ENCODE measurements around the gene SLC18A3. TPM values are rescaled to one million over a fixed set of nuclear protein-coding genes. Genes with fewer than 3 reads are reported as not detected.

The SLC18A3 gene
- total RNA-seq, 1 experiment from 2014 or later: not detected

DNA sequence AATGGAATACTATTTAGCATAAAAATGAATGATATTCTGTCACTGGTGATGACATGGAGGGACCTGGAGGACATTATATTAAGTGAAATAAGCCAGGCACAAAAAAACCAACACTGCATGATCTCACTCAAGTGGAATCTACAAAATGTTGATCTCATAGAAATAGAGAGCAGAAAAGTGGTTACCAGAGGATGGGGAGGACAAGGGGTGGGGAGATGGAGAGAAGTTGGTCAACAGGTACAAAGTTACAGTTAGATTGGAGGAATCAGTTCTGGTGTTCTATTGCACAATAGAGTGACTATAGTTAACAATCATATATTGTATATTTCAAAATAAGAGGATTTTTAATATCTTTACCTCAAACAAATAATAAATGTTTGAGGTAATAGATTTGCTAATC, 24.7 kb upstream of the SLC18A3 start:
- Histone ChIP-seq H3K9ac (ENCODE audit: low read length) (no peak overlapping the region), H3K36me3 (ENCODE audit: control insufficient read depth in 1 of 2, insufficient read depth in 2 of 2, low read length in 2 of 2) (no peaks in the 10 kb centered on the region), H3K27ac (ENCODE audit: low read depth, low read length) (no peak overlapping the region), H3K9me2 (ENCODE audit: insufficient read depth) (no peaks in the 10 kb centered on the region), H3K4me3 (replicated peaks in 1 of 2; ENCODE audit: low read depth in 1 of 2, low read length in 2 of 2) (no peak overlapping the region), H3K9me3 (ENCODE audit: control insufficient read depth in 1 of 2, insufficient read depth in 1 of 2, low read depth in 1 of 2, low read length in 2 of 2) (no peaks in the 10 kb centered on the region), H3K4me1 (ENCODE audit: control insufficient read depth in 1 of 2, insufficient read depth in 2 of 2, low read length in 2 of 2) (no peaks in the 10 kb centered on the region), H2AFZ (ENCODE audit: low read depth, low read length, poor library complexity, severe bottlenecking) (no peak overlapping the region), H3K4me2 (ENCODE audit: low read length) (no peak overlapping the region), H4K20me1 (ENCODE audit: insufficient read depth) (no peaks in the 10 kb centered on the region), H3K27me3 (ENCODE audit: insufficient read depth, low read length) (no peaks in the 10 kb centered on the region), H3K79me2 (ENCODE audit: insufficient read depth, low read length) (no peaks in the 10 kb centered on the region)
- RAD21 ChIA-PET (ENCODE audit: low non-redundant PET in 1 of 2, low total read pairs in 2 of 2, uncharacterized antibody in 2 of 2, unreplicated experiment in 2 of 2): no interaction called here
- no peak for ATAC-seq
- BruUV-seq (replicated peaks): no TSS peak
- CTCF ChIA-PET: interaction anchor here (1.5 kb wide), 1 partner anchor 8 kb away, joined by 7 read pairs; no protein-coding TSS in a partner anchor
- TF ChIP-seq, protein P1, sequence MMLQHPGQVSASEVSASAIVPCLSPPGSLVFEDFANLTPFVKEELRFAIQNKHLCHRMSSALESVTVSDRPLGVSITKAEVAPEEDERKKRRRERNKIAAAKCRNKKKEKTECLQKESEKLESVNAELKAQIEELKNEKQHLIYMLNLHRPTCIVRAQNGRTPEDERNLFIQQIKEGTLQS (IDR thresholded peaks at IDR 0.05): no peak
- TF ChIP-seq ZFX (IDR thresholded peaks at IDR 0.05): no peak
- no peak for DNase-seq (ENCODE audit: low read depth, low spot score)
- POLR2A ChIA-PET: no interaction called here
- intact Hi-C loops (cut with micrococcal nuclease): no loop called here

GRCh38 chr10:49587981-49588380, 22.1 kb upstream of the SLC18A3 start:
- H3K9me2 ChIP-seq (ENCODE audit: insufficient read depth): no peaks in the 10 kb centered on the region
- ATAC-seq (no peak), DNase-seq (ENCODE audit: low read depth, low spot score) (no peak)
- no peaks in the 10 kb centered on the region for H3K9me3 ChIP-seq (ENCODE audit: control insufficient read depth in 1 of 2, insufficient read depth in 1 of 2, low read depth in 1 of 2, low read length in 2 of 2)
- no peak overlapping the region for H2AFZ ChIP-seq (ENCODE audit: low read depth, low read length, poor library complexity, severe bottlenecking)
- no peak overlapping the region for H3K27ac ChIP-seq (ENCODE audit: low read depth, low read length)
- no peak overlapping the region for H3K4me2 ChIP-seq (ENCODE audit: low read length)
- H3K4me1 ChIP-seq (ENCODE audit: control insufficient read depth in 1 of 2, insufficient read depth in 2 of 2, low read length in 2 of 2): no peaks in the 10 kb centered on the region
- no peaks in the 10 kb centered on the region for H4K20me1 ChIP-seq (ENCODE audit: insufficient read depth)
- ChIA-PET RAD21 (ENCODE audit: low non-redundant PET in 1 of 2, low total read pairs in 2 of 2, uncharacterized antibody in 2 of 2, unreplicated experiment in 2 of 2) (no interaction called here), POLR2A (no interaction called here), CTCF (no interaction called here)
- BruUV-seq (replicated peaks): no TSS peak
- intact Hi-C loops (cut with micrococcal nuclease): no loop called here
- no peaks in the 10 kb centered on the region for H3K36me3 ChIP-seq (ENCODE audit: control insufficient read depth in 1 of 2, insufficient read depth in 2 of 2, low read length in 2 of 2)
- no peak overlapping the region for H3K4me3 ChIP-seq (replicated peaks in 1 of 2; ENCODE audit: low read depth in 1 of 2, low read length in 2 of 2)
- TF ChIP-seq ZNF274 (IDR thresholded peaks at IDR 0.05; ENCODE audit: low read depth, low read length): no peak
- TF ChIP-seq, protein P1 (IDR thresholded peaks at IDR 0.05): no peak
- no peak for TF ChIP-seq ZFX (IDR thresholded peaks at IDR 0.05)
- TF ChIP-seq, protein P2, sequence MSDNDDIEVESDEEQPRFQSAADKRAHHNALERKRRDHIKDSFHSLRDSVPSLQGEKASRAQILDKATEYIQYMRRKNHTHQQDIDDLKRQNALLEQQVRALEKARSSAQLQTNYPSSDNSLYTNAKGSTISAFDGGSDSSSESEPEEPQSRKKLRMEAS (IDR thresholded peaks at IDR 0.05): no peak
- no peak for TF ChIP-seq EGR1 (IDR thresholded peaks at IDR 0.05; ENCODE audit: low read depth)
- TF ChIP-seq POLR2A (IDR thresholded peaks at IDR 0.05; ENCODE audit: borderline replicate concordance, extremely low read depth, insufficient read depth, insufficient read length): no peak
- no peak for TF ChIP-seq FOSL1 (IDR thresholded peaks at IDR 0.05; ENCODE audit: low read depth)
- TF ChIP-seq REST (IDR thresholded peaks at IDR 0.05; ENCODE audit: low read depth): no peak
- no peaks in the 10 kb centered on the region for H3K79me2 ChIP-seq (ENCODE audit: insufficient read depth, low read length)
- no peaks in the 10 kb centered on the region for H3K27me3 ChIP-seq (ENCODE audit: insufficient read depth, low read length)
- H3K9ac ChIP-seq (ENCODE audit: low read length): no peak overlapping the region

All from HCT116 (cell line).